ENCODE measurements around the gene UGT1A7.

Gene UGT1A7

DNA sequence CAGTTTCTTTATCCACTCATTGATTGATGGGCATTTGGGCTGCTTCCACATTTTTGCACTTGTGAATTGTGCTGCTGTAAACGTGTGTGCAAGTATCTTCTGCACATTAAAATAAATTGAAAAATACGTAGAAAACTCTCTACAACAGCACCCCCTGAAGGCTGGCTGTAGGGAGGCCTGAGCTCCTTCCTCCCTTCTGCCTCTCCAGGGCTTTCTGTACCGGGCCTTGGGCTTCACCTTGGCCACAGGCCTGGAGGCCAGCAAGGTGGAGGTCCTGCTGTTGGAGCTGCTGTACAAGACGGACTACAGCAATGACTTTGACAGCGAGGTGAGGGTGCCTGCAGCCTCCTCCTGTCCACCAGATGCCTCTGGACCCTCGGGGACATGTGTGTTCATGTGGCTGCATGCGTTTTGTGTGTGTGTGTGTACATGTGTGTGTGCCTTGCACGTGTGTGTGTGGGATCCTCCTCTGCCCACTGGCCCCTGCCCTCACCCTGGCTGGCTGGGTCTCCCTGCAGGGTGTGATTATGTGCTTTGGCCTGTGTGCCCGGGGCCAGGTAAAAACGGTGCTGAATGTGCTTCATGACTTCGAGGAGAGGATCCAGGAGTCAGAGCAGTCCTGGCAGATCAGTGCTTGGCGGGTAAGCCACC is 125.6 kb downstream of the UGT1A7 start:
- no peak for TF ChIP-seq CTCF (IDR thresholded peaks at IDR 0.05; ENCODE audit: low read depth, low read length)
- Histone ChIP-seq H3K4me1 (no peaks in the 10 kb centered on the region), H3K4me3 (ENCODE audit: low read depth, low read length) (no peak overlapping the region), H3K27me3 (peaks cover 17% of the 10 kb centered on the region), H3K36me3 (no peaks in the 10 kb centered on the region), H3K9me3 (no peaks in the 10 kb centered on the region)
- DNase-seq: no peak

GRCh38 chr2:233807966-233808935 is 126.5 kb downstream of the UGT1A7 start:
- TF ChIP-seq CTCF (IDR thresholded peaks at IDR 0.05; ENCODE audit: low read depth, low read length): no peak
- Histone ChIP-seq H3K9me3 (no peaks in the 10 kb centered on the region), H3K27me3 (peaks cover 17% of the 10 kb centered on the region), H3K4me1 (no peaks in the 10 kb centered on the region), H3K4me3 (ENCODE audit: low read depth, low read length) (no peak overlapping the region), H3K36me3 (no peaks in the 10 kb centered on the region)
- no peak for DNase-seq

DNA sequence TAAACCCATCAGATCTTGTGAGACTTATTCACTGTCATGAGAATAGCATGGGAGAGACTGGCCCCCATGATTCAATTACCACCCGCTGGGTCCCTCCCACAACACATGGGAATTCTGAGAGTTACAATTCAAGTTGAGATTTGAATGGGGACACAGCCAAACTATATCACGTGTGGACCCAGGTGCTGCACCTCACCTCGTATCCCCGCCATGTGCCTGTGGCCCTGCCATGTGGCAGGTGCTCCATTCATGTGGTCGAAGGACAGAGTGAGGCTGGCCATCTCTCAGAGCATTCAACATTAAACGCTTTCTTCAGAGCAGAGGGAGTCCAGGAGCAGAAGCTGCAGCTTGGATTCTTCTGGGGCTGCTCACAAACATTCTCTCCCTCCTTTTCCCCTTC is 128.7 kb downstream of the UGT1A7 start:
- H3K4me3 ChIP-seq (ENCODE audit: low read depth, low read length): no peak overlapping the region
- H3K4me1 ChIP-seq: no peaks in the 10 kb centered on the region
- peaks cover 17% of the 10 kb centered on the region for H3K27me3 ChIP-seq
- no peaks in the 10 kb centered on the region for H3K9me3 ChIP-seq
- no peak for DNase-seq
- no peaks in the 10 kb centered on the region for H3K36me3 ChIP-seq
- no peak for TF ChIP-seq CTCF (IDR thresholded peaks at IDR 0.05; ENCODE audit: low read depth, low read length)

DNA sequence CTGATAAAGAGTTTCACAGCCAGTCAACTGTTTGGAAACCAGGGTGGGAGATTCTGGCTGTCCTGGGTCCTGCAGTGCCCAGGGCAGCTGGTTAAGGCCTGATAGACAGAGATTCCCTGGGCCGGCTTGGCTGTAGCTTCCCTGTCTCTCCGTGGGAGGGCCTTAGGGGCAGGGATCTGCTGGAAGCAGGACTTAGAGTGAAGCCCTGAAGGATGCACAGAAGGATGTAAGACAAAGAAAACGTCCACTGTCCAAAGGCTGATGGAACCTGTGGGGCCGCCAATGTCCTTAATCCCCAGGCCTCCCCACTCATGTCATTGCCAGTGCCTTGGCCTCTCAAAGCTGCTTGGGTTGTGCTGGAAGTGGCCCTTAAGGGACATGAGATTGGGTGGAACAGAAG is 129.4 kb downstream of the UGT1A7 start:
- no peak for DNase-seq
- no peak overlapping the region for H3K4me3 ChIP-seq (ENCODE audit: low read depth, low read length)
- no peaks in the 10 kb centered on the region for H3K36me3 ChIP-seq
- no peaks in the 10 kb centered on the region for H3K9me3 ChIP-seq
- no peaks in the 10 kb centered on the region; the same call in 1 of the 2 replicates for H3K4me1 ChIP-seq
- TF ChIP-seq CTCF (IDR thresholded peaks at IDR 0.05; ENCODE audit: low read depth, low read length): no peak
- H3K27me3 ChIP-seq: peaks cover 17% of the 10 kb centered on the region

DNA sequence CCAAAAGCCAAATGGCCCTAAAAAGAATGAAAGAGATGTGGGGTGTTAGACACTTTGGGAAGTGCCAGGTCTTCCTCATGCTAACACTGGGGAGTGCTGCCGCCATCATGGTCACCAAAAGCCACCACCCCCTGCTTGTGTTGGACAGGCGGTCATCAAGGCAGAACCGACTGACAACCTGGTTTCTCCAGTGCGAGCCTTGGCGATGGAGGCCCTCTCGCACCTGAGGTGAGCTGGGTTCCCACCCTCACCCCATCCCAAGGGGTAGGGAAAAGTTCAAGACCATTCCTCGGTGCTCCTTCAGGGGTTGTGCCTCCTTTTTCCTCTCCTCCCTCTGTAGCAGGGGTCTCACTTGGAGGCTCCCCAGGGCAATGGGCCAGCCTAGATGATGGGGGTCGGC is 130.0 kb downstream of the UGT1A7 start:
- H3K4me1 ChIP-seq: peaks cover 3% of the 10 kb centered on the region
- H3K36me3 ChIP-seq: no peaks in the 10 kb centered on the region
- no peak for DNase-seq
- H3K9me3 ChIP-seq: no peaks in the 10 kb centered on the region
- no peak for TF ChIP-seq CTCF (IDR thresholded peaks at IDR 0.05; ENCODE audit: low read depth, low read length)
- no peak overlapping the region for H3K4me3 ChIP-seq (ENCODE audit: low read depth, low read length)
- peaks cover 17% of the 10 kb centered on the region for H3K27me3 ChIP-seq
